GM21423 (cell line): Measurements from ENCODE around the gene KRTAP10-7.
"Not testable (repeated sequence)": the region's sequence is repeated elsewhere in the genome, so short reads cannot be mapped to it uniquely, and the experiment has no call there.

ENCODE experiments used
- ATAC-seq: cut with Tn5 transposase; IDR thresholded peaks from one replicate; pipeline ENCODE4 v1.9.1; 2021; ENCODE audit warnings: mild to moderate bottlenecking, moderate library complexity; ENCODE audit not compliant: unreplicated experiment

Gene KRTAP10-7

GRCh38 chr21:44589586-44590305 lies 10.7 kb upstream of the KRTAP10-7 start:
- ATAC-seq: no peak

- no peak for ATAC-seq
Observed at GRCh38 chr21:44590311-44590721, 10.1 kb upstream of the KRTAP10-7 start.

DNA sequence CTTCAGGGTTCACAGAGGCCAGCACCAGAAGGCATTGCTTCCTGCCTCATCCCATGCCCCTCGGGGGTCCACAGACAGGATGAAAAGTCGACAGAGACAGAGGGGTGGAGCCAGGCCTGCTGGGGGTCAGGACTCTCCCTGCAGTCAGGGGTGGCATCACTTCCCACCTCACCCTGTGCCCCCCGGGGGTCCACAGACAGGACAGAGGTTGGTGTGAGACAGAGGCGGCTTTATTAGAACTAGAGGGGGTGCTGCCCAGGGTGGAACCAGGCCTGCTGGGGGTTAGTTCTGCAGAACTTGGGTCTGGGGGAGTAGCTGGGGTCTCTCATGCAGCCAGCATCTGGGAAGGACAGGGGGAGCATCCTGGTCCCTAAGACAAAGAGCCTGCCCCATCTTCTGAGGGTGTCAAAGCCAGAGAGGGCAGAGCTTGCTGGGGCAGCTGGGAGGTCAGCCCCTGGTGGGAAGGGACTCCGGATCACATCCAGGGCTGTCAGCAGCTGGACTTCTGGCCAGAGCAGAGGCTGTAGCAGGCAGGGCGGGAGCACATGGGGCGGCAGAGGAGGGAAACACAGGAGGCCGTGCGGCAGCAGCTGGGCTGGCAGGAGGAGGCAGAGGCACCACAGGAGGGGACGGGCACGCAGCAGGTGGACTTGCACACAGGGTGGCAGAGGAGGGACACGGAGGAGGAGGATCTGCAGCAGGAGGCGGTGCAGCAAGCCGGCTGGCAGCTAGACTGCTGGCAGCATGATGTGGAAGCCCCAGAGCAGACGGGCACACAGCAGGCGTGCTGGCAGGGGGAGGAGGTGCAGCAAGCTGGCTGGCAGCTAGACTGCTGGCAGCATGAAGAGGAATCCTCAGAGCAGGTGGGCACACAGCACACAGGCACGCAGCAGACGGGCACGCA lies 9.2 kb upstream of the KRTAP10-7 start:
- ATAC-seq: not testable (repeated sequence)

DNA sequence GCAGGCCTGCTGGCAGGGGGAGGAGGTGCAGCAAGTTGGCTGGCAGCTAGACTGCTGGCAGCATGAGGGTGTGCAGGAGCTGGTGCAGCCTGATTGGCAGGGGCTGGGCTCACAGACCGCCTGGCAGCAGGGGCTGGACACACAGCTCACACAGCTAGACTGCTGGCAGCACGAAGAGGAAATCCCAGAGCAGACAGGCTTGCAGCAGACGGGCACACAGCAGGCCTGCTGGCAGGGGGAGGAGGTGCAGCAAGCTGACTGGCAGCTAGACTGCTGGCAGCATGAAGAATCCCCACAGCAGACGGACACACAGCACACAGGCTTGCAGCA lies 8.6 kb upstream of the KRTAP10-7 start:
- ATAC-seq: not testable (repeated sequence)

- ATAC-seq: no peak
Observed at GRCh38 chr21:44592446-44593311, 7.7 kb upstream of the KRTAP10-7 start, which contains the start of gene KRTAP10-6. KRTAP10-6 (minus strand) TSS chr21:44592505; CDS start chr21:44592484, 21 bp downstream.

GRCh38 chr21:44593598-44594405 lies 6.6 kb upstream of the KRTAP10-7 start:
- ATAC-seq: no peak

DNA sequence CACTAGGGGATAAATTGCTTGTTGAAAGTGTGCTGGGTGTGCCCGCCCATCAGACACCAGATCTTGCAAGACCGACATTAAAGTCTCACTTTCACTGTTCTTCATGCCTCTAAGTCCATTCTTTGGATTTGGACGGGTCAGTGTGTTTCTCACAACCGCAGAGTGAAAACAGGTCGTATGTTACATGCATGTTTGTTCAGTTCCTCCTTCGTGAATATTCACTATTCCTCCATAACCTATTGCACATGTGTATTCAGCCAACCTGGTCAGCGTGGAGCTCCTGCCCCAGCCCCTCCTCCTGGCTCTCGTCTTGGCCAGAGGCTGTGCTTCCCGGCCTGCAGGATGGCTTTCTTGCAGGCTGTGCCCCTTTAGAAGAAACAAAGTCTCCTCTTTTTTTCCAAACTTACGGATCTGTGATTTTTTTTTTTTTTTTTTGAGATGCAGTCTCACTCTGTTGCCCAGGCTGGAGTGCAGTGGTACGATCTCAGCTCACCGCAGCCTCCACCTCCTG lies 5.9 kb upstream of the KRTAP10-7 start:
- ATAC-seq: no peak

- ATAC-seq: no peak
Observed at GRCh38 chr21:44595524-44595923, 4.9 kb upstream of the KRTAP10-7 start.

DNA sequence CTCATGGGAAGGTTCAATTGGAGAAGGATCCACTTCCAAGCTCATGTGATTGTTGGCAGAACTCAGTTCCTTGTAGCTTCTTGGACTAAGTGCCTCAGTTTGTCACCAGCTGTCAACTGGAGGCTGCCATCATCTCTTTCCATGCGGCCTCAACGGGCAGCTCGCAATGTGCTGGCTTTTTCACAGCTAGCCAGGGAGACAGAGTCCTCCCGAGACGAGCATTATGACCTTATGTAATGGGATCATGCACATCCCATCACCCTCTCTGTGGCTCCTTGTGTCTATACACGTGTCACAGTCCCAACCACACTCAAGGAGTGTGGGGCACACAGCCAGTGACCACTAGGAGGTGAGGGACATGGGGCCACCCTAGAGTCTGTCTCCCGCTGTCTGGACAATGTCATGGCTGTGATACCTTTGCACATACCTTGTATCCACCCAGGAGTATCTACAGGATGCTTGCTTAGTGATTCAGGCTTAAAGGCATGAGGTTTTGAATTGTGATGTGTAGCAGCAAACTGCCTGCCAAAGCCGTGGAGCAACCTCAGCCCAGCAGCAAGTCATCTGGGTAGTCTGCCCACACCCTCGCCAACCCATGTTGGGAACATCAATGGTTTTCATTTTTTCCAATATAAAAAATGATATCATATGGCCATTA lies 4.2 kb upstream of the KRTAP10-7 start:
- no peak for ATAC-seq

DNA sequence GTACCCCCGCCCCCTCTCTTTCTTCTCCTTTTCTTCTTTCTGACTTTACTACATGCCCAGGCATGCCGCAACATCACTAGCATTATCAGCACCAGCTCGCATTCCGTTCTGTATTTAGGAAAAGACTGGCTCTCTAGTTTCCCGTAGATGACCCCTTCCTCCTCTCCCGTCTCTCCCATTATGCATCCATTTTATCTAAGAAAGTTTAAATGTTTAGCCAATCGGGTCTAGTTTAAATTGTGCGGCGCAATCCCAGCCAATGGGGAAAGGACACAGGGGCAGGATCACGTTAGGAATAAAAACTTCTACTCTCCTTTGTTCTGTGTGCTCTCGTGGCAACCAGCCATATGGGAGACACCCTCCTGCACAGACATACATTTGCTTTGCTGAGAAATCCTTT lies 2.3 kb upstream of the KRTAP10-7 start:
- no peak for ATAC-seq

DNA sequence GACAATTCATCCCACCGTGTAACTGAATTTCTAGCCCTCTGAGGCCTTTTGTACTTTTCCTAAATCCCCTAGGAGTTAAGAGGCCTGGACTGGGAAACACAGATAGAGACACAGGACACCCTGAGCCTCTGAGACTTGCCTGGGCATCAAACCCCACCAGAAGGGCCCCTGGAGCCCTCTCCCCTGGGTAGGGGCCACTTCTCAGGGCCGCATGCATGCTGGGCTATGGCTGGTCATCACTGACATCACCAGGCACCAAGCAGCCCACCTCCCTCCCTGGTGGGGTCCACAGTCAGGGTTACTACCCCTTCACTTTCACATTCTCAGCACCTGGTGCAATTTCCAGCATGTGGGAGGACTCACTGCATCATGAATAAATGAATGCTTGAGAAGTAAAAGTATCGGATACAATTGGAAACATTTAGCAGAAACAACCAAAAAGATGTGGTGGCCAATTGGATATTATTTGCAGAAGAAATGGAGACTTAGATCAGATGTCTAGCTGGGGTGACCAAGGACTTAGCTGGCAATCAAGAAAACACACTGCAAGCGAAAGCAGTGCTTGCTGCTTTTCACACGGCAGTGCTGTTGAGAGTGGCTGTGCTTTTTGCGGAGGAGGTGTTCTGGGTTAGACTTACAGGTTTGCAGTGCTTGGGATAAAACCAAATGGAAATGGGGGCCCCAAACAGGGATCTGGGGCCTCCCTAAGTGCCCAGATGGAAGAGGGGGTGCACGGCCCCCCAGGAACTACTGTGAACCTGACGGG lies 950 bp upstream of the KRTAP10-7 start:
- ATAC-seq: no peak

DNA sequence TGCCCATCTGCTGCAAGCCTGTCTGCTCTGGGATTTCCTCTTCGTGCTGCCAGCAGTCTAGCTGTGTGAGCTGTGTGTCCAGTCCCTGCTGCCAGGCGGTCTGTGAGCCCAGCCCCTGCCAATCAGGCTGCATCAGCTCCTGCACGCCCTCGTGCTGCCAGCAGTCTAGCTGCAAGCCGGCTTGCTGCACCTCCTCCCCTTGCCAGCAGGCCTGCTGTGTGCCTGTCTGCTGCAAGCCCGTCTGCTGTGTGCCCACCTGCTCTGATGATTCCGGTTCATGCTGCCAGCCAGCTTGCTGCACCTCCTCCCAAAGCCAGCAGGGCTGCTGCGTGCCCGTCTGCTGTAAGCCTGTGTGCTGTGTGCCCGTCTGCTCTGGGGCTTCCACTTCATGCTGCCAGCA lies 694 bp downstream of the KRTAP10-7 start:
- ATAC-seq: not testable (repeated sequence)

GRCh38 chr21:44601596-44602462 lies 1.4 kb downstream of the KRTAP10-7 start:
- ATAC-seq: no peak

- no peak for ATAC-seq
Observed at GRCh38 chr21:44602463-44602850, 2.1 kb downstream of the KRTAP10-7 start.

DNA sequence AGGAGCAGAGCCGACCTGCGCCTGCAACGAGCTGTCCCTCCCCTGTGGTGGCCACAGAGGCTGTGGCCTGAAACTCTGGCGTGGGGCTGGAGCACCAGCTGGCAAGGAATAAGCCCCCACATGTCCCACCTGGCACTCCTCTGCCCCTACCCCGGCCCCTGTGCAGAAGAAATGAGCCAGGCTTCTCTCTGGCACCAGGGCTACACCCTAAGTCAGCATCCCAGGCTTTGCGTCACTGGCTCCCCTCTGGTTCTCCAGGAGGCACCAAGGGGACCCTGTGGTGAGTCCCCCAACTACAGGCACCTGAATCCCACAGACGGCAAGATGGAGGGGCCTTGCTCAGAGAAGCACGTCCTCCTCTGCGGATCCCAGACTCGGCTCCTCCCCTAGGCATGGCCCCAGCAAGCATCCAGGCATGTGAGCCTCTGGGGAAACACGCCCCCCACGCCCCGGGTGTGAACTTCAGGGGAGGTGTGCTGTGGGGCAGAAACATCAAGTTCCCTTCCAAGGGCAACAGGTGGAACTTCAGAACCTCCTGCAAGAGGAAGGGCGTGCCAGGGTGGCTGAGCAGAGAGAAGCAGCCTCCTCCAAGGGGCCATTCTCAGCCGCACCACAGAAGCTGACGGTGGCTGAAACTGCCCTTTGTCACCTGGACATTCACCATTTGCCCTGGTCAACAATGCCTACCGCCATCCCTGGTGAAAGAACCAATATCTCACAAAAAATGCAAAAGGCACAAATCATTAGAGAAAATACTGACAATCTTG lies 2.9 kb downstream of the KRTAP10-7 start:
- no peak for ATAC-seq

- no peak for ATAC-seq
Observed at GRCh38 chr21:44603911-44604310, 3.5 kb downstream of the KRTAP10-7 start.

DNA sequence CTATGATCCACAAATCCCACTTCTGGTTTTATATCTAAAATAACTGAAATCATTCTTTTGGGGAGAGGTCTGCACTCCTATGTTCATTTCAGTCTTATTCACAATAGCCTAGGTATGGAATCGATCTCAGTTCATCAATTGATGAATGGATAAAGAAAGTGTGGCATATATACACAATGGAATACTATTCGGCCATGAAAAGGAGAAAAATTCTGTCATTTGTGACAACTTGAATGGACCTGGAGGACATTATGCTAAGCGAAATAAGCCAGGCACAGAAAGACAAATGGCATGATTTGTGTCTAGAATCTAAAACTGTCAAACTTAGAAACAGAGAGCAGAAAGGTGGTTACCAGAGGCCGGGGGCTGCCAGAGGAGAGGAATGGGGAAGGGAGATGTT lies 6.1 kb downstream of the KRTAP10-7 start:
- no peak for ATAC-seq
